Upper lobe of left lung (tissue), 4 donors: Measurements from ENCODE around the gene SLC25A23.

Experiments used
- POLR2A ChIP-seq, 4 donors: fragments of 450-650 bp; IDR thresholded peaks; one replicate each; pipeline ENCODE4 v1.5.1; 2016 to 2017; ENCODE audit warnings: antibody characterized with exemption in 4 of 4, mild to moderate bottlenecking in 2 of 4
- POLR2AphosphoS5 ChIP-seq, 2 donors: sonication (generic); formaldehyde crosslinking; IDR thresholded peaks; one replicate each; pipeline ENCODE4 v1.5.1; 2017; ENCODE audit warnings: antibody characterized with exemption in 2 of 2
- TF ChIP-seq, protein P1 (sequence below), 6 experiments: fragments of 450-650 bp in 4 of 6; fragments of 200-600 bp in 2 of 6; sonication (generic) in 2 of 6; IDR thresholded peaks; one replicate each; pipeline ENCODE4 v1.5.1; 2016 to 2019; ENCODE audit warnings: antibody characterized with exemption in 6 of 6

DNA sequence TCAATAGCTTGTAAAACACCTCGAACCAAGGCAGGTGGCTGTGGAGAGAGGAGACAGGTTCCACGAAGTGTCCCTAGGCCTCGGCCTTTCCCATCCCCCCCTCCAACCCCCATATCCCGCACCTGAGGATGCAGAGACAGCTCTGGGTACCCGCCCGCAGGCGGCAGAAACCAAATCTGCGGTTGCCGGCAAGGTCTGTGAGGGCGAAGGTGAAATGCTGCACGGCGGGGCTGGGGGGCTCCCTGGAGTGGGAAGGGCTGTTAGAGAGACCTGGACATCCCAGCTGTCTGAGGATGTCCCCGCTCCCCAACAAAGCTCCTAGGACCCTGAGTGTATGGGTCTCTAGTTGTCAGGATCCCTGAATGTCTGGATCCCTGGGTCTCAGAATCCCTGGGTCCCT, 19.2 kb upstream of the SLC25A23 start:
- TF ChIP-seq POLR2AphosphoS5 (IDR thresholded peaks at IDR 0.05) = no peak
- TF ChIP-seq, protein P1, sequence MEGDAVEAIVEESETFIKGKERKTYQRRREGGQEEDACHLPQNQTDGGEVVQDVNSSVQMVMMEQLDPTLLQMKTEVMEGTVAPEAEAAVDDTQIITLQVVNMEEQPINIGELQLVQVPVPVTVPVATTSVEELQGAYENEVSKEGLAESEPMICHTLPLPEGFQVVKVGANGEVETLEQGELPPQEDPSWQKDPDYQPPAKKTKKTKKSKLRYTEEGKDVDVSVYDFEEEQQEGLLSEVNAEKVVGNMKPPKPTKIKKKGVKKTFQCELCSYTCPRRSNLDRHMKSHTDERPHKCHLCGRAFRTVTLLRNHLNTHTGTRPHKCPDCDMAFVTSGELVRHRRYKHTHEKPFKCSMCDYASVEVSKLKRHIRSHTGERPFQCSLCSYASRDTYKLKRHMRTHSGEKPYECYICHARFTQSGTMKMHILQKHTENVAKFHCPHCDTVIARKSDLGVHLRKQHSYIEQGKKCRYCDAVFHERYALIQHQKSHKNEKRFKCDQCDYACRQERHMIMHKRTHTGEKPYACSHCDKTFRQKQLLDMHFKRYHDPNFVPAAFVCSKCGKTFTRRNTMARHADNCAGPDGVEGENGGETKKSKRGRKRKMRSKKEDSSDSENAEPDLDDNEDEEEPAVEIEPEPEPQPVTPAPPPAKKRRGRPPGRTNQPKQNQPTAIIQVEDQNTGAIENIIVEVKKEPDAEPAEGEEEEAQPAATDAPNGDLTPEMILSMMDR (IDR thresholded peaks at IDR 0.05) = no peak
- TF ChIP-seq POLR2A (IDR thresholded peaks at IDR 0.05) = no peak
